H1 (cell line): Measurements from ENCODE around the gene C22orf31. TPM values are rescaled to one million over a fixed set of nuclear protein-coding genes. Genes with fewer than 3 reads are reported as not detected.

Experiments used
- BCL11A ChIP-seq, 2 experiments: IDR thresholded peaks; one replicate each; pipeline ENCODE4 v1.6.1; 2011; ENCODE audit warnings: low read depth in 2 of 2, low read length in 2 of 2, mild to moderate bottlenecking in 2 of 2
- EZH2 ChIP-seq: fragments of 200-600 bp; sonication (generic); IDR thresholded peaks from 2 replicates; pipeline ENCODE4 v1.7.1; 2012; ENCODE audit warnings: low read depth, mild to moderate bottlenecking, moderate library complexity, low read length, inconsistent platforms; ENCODE audit not compliant: severe bottlenecking
- NRF1 ChIP-seq: IDR thresholded peaks from 2 replicates; pipeline ENCODE4 v1.6.1; 2011; ENCODE audit warnings: mild to moderate bottlenecking, low read depth, low read length, improper control_type of control experiment
- RAD21 ChIP-seq, 2 experiments: IDR thresholded peaks in 1 of 2; conservative IDR thresholded peaks in 1 of 2; 2 replicates each; pipeline ENCODE4 v1.6.1; 2011; ENCODE audit warnings: low read depth in 2 of 2, low read length in 2 of 2, improper control_type of control experiment in 1 of 2, inconsistent platforms in 1 of 2, mild to moderate bottlenecking in 1 of 2, moderate library complexity in 1 of 2
- polyA plus RNA-seq, 7 experiments: library from polyadenylated mRNA; depleted of rRNA in 3 of 7; stranded (reverse) in 5 of 7; unstranded in 2 of 7; fragments of >200 nt in 5 of 7; fragments of 200-250 nt in 2 of 7; gene quantifications; 1 replicate in 5 of 7; 2 replicates in 1 of 7; 4 replicates in 1 of 7; pipeline versions ENCODE4 v1.2.1 to v1.2.3, GENCODE V29; 2011 to 2013; ENCODE audit warnings: missing spikeins in 2 of 7, mixed read lengths in 2 of 7
- total RNA-seq: library from RNA; stranded (reverse); fragmentation: NEBNext Ultra II Directional; extraction: Animal tissue kit (Norgen Biotek cat#: 25700); gene quantifications from 2 replicates; pipeline ENCODE4 v1.2.1, GENCODE V29; 2021

The C22orf31 gene
- total and polyA plus RNA-seq, 2 of the 8 experiments (the other 6 are each of a cell fraction or from before 2014, with no cell fraction given), result not detected

DNA sequence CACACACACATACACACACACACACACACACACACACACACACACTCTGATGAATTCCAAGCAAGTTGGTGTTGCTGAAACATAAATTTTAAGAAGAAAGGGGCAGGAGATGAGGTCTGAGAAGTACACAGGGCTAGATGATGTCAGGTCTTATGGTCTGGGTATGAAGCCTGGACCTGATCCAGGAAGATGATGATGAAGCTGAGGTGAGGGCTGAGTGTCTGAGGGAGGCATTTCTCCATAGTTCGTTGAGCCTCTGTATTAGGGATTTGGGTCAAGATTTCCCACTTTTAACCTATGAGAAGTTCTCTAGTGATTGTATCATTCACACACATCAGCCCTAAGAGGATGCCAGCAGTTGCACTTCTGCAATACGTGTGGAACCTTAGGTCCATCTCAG, 43.8 kb upstream of the C22orf31 start (continued):
- no peak for TF ChIP-seq EZH2
- no peak for TF ChIP-seq RAD21 (IDR thresholded peaks at IDR 0.05 in 1 of 2, conservative IDR thresholded peaks at IDR 0.05 in 1 of 2; ENCODE audit: low read depth in 2 of 2, low read length in 2 of 2)
- no peak for TF ChIP-seq BCL11A (IDR thresholded peaks at IDR 0.05; ENCODE audit: low read depth in 2 of 2, low read length in 2 of 2)
- no peak for TF ChIP-seq NRF1
